Activated CD8-positive, alpha-beta memory T cell treated with anti-CD3 and anti-CD28 coated beads, Interleukin-2, amount 50 U/mL, for 4 hours (primary cell): ENCODE measurements around the gene MAPRE3.

Source experiments
- DNase-seq: peaks from one replicate; pipeline ENCODE4 v3.0.0-alpha.2; 2020

The MAPRE3 gene

GRCh38 chr2:27019459-27019858 lies 49.0 kb downstream of the MAPRE3 start:
- DNase-seq: no peak

- no peak for DNase-seq
These were observed 49.8 kb downstream of the MAPRE3 start for GRCh38 chr2:27019931-27020855.

- DNase-seq: no peak
These were observed 51.0 kb downstream of the MAPRE3 start for GRCh38 chr2:27021253-27022049.

DNA sequence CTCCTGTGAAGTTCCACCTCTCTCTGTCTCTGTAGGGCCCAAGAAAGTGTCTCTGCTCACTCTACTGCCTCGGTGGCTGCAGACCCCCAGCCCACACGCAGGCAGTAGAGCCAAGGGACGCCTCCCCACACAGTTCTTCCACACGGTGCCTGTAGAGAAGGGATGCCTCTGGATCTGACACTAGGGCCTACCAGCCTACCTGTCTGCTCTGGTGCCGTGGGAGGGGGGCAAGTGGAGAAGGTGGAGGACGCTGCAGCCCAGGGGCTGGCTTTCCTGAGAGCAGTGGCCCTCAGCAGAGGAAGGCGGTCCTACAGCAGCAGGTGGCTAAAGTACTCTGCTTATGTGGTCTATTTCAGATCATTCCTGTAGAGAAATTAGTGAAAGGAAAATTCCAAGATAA lies 53.3 kb downstream of the MAPRE3 start:
- no peak for DNase-seq

GRCh38 chr2:27024188-27024587 lies 53.8 kb downstream of the MAPRE3 start:
- DNase-seq: no peak

GRCh38 chr2:27024812-27025211 lies 54.4 kb downstream of the MAPRE3 start:
- no peak for DNase-seq

GRCh38 chr2:27025281-27025800 lies 54.9 kb downstream of the MAPRE3 start:
- no peak for DNase-seq

DNA sequence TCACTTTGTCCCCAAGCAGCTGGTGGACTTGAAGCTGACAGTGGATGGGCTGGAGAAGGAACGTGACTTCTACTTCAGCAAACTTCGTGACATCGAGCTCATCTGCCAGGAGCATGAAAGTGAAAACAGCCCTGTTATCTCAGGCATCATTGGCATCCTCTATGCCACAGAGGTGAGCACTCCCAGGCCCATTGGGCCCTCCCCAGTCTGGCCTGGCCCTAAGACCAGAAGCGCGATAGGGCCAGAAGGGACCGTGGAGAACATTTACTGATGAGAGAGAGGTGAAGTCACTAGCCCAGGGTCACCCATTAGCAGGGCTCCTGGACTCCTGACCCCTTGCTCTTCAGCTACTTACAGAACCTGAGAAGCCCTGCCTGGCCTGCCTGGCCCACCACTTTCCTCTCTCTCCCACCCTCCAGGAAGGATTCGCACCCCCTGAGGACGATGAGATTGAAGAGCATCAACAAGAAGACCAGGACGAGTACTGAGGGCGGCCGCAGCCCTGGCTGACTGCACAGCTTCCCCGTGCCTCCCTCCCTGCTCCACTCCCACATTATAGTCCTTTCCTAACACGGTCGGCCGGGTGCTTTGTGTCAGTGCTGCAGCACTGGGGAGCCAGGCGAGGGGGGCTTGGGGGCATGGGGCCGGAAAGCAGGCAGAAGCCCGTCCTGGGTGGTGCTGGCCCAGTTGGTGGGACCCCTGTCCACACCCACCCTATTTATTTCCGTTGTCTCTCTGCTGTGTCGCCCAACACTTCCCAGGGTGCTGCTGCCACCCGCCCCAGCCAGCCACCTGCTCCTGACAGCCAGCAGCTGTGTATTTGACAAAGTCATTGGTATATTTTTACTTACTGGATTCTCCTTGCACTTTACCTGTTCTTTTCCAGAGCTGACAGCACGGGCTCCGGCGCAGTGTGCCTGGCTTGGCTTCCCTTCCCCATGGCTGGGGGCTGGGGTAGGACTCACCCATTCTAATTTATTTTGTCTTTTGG lies 55.7 kb downstream of the MAPRE3 start:
- DNase-seq: no peak

GRCh38 chr2:27027211-27027651 lies 56.8 kb downstream of the MAPRE3 start:
- DNase-seq: no peak

DNA sequence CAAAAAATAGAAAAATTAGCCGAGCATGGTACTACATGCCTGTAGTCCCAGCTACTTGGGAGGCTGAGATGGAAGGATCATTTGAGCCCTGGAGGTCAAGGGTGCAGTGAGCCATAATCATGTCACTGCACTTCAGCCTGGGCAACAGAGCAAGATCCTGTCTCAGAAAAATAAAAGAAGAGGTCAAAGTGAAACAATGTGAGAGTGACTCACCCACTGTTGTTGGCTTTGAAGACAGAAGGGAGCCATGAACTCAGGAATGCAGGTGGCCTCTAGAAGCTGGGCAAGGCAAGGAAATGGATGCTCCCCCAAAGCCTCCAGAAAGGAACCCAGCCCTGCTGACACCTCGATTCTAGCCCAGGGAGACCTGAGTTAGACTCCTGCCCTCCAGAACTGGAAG lies 58.6 kb downstream of the MAPRE3 start:
- DNase-seq: no peak

GRCh38 chr2:27032495-27033252 lies 62.2 kb downstream of the MAPRE3 start, which contains the start of gene TMEM214:
Gene TMEM214, plus strand, starts transcription at chr2:27032965. Its CDS starts 51 bp downstream, at chr2:27033016.
- DNase-seq: peak; percentile 81

GRCh38 chr2:27033253-27033852 lies 62.9 kb downstream of the MAPRE3 start:
- no peak for DNase-seq

DNA sequence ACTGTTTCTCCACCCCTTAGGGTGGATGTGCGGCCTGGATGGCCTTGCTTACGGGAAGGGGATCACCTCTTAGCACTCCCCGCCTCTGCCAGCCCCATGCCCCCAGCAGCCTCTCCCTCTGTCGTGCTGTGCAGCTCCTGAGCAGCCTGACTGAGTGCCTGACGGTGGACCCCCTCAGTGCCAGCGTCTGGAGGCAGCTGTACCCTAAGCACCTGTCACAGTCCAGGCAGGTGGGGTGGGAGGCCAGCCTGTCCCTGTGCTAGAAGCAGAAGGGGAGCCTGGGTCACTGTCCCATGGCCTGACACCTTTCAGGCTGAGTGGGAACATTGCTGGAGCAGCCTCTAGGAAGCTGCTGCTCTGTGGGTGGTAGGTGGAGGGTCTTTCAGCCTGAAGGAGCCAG lies 67.6 kb downstream of the MAPRE3 start:
- no peak for DNase-seq

DNA sequence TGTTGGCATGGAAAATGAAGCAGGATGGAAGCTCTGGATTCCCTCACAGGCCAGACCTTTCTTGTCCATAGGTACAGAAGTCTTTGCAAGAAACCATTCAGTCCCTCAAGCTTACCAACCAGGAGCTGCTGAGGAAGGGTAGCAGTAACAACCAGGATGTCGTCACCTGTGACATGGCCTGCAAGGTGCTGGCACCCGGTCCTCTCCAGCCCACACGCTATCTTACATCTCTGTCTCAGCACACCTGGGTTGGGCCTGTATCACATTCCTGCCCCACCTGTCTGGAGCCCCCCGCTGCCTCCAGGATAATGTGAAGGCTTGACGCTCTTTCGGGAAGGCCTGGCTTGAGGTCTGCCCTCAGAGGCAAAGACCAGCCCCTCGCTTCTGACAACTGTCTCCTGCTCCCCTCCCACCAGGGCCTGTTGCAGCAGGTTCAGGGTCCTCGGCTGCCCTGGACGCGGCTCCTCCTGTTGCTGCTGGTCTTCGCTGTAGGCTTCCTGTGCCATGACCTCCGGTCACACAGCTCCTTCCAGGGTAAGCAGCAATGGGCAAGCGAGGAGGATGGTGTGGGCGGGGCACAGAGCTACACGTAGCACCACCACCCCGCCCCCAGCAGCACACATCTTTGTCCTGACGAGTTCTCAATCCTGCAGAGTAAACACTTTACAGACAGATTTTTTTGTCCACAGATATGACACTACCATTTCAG lies 68.3 kb downstream of the MAPRE3 start:
- no peak for DNase-seq

GRCh38 chr2:27039426-27039825 lies 69.0 kb downstream of the MAPRE3 start:
- DNase-seq: no peak

DNA sequence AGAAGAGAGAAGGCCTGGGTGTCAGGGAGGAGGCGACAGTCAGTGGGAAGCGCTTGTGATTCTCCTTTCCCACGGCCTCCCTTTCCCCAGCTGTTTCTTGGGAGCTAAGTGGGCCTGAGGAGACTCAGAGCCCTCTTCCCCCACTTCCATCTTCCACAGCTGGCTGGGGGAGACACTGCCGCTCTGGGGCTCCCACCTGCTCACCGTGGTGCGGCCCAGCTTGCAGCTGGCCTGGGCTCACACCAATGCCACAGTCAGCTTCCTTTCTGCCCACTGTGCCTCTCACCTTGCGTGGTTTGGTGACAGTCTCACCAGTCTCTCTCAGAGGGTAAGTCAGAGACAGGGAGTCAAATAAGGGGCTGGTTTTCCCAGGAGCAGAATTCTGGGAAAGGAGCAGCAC lies 69.4 kb downstream of the MAPRE3 start:
- no peak for DNase-seq

DNA sequence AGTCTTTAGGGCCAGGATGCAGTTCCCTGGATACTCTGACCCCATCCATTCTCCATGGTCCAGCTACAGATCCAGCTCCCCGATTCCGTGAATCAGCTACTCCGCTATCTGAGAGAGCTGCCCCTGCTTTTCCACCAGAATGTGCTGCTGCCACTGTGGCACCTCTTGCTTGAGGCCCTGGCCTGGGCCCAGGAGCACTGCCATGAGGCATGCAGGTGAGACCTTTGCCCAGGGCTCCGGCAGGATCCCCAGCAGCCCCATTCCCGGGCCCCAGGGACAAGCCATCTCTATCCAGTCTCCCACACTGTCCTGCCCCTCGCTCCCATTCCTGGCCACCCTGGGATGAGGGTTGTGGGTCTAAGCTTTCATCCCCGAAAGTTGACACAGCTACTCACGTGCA lies 69.8 kb downstream of the MAPRE3 start:
- DNase-seq: no peak

DNA sequence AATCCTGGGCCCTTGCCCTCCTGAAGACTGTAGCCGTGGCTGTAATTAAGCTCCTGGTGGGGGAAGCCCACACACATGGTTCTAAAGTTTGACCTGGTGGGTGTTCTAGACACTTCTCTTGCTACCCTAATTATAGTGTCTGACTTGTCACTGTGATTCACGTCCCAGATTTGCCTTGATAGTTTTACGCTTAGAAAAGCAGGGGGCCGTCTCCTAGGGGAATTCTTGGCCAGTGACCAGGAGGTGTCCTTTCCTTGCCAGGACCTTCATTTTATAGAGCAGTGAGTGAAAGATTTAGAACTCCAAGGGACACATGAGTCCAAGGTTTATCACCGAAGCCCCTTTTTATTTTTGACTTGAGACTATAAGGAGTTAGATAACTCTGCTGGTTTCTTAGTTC lies 71.3 kb downstream of the MAPRE3 start:
- DNase-seq: no peak

GRCh38 chr2:27042159-27042661 lies 71.8 kb downstream of the MAPRE3 start:
- no peak for DNase-seq

DNA sequence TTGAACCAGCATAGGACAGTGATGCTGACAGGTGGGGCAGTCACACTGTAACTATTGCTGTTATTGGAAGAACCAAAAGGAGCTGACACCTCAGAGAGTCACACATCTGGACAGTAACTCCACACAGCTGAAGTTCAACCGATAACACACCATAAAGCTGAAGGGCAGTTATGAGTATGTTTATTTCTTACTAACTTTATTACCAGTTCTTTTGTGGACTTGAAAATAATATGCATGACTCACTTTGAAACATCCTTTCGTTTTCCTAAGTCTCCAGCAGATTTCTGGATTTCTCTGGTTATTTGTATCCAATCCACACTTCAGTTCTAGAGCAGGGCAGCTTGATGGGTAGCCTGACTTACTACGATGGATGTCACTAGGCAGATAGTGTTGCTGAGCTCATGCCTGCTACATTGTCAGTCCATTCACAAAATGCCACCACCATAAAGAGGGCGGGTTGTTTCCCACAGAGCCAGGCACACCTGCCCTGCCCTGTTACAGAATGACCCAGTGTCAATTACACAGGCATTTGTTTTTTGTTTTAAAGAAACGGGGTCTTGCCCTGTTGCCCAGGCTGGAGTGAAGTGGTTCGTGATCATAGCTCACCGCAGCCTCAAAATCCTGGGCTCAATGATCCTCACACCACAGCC lies 72.7 kb downstream of the MAPRE3 start:
- DNase-seq: no peak
